Activated T-cell treated with anti-CD3 and anti-CD28 coated beads, Interleukin-2, amount 50 U/mL, for 48 hours (primary cell): ENCODE measurements around the gene ASIC4.

Experiments
- DNase-seq, 2 experiments: peaks; one replicate each; pipeline ENCODE4 v3.0.0-alpha.2; 2020

The ASIC4 gene

GRCh38 chr2:219570924-219571310 lies 56.6 kb downstream of the ASIC4 start:
- DNase-seq: no peak

GRCh38 chr2:219571311-219572236 lies 57.3 kb downstream of the ASIC4 start, which contains the start of gene OBSL1:
TSS of gene OBSL1 (minus strand) at chr2:219571539. CDS start at chr2:219571232, 307 bp downstream.
- peak; percentile 25 to 31 for DNase-seq

GRCh38 chr2:219572237-219573001 lies 58.1 kb downstream of the ASIC4 start, which contains the start of gene INHA:
TSS of gene INHA (plus strand) at chr2:219572310. CDS start at chr2:219572375, 65 bp downstream.
- DNase-seq: no peak

GRCh38 chr2:219573166-219573565 lies 58.9 kb downstream of the ASIC4 start:
- DNase-seq: no peak

- DNase-seq: no peak
Measured at GRCh38 chr2:219574484-219575311, 60.4 kb downstream of the ASIC4 start.

- DNase-seq: no peak
Measured at GRCh38 chr2:219575566-219576504, 61.6 kb downstream of the ASIC4 start.

- DNase-seq: no peak
Measured at GRCh38 chr2:219576505-219577388, 62.5 kb downstream of the ASIC4 start.

GRCh38 chr2:219578811-219579613 lies 64.7 kb downstream of the ASIC4 start:
- no peak for DNase-seq

- no peak for DNase-seq
Measured at GRCh38 chr2:219581346-219581745, 67.1 kb downstream of the ASIC4 start.
